ENCODE results near the gene FCHO2. TPM values are rescaled to one million over a fixed set of nuclear protein-coding genes. Genes with fewer than 3 reads are reported as not detected.
"Not testable (repeated sequence)": the region's sequence is repeated elsewhere in the genome, so short reads cannot be mapped to it uniquely, and the experiment has no call there.

Gene FCHO2
- total and polyA plus RNA-seq, 11 donors = 7.0 to 35.3 (median 15.5) TPM

- no peak for DNase-seq
- 88 to 95% (median 94%) methylated on average over 2 of the region's 2 CpGs for WGBS, 4 donors
- Histone ChIP-seq H3K27ac (no peak overlapping the region), H3K36me3 (peaks cover 0 to 59% (median 37%) of the 10 kb centered on the region in 9 donors), H3K9me3 (no peaks in the 10 kb centered on the region), H3K4me1 (peaks cover 0 to 8% (median 0%) of the 10 kb centered on the region in 12 donors), H3K27me3 (no peaks in the 10 kb centered on the region), H3K4me3 (no peak overlapping the region)
- intact Hi-C loops (cut with DNase I) = no loop called here
- TF ChIP-seq POLR2A (IDR thresholded peaks at IDR 0.05) = no peak
- TF ChIP-seq CTCF (IDR thresholded peaks at IDR 0.05) = no peak
- no peak for ATAC-seq
These were observed 63.9 kb downstream of the FCHO2 start for GRCh38 chr5:73019766-73020165.

GRCh38 chr5:73022471-73023169 is 66.8 kb downstream of the FCHO2 start:
- intact Hi-C loops (cut with DNase I) = no loop called here
- WGBS, 4 donors = 70 to 78% (median 74%) methylated on average over 4 of the region's 4 CpGs
- H3K27me3 ChIP-seq = no peaks in the 10 kb centered on the region
- no peak for DNase-seq
- peaks cover 0 to 8% (median 0%) of the 10 kb centered on the region in 12 donors for H3K4me1 ChIP-seq
- ATAC-seq = no peak
- TF ChIP-seq POLR2A (IDR thresholded peaks at IDR 0.05) (no peak), CTCF (IDR thresholded peaks at IDR 0.05) (no peak)
- no peak overlapping the region for H3K4me3 ChIP-seq
- H3K9me3 ChIP-seq = no peaks in the 10 kb centered on the region
- peaks cover 0 to 64% (median 51%) of the 10 kb centered on the region in 9 donors for H3K36me3 ChIP-seq
- no peak overlapping the region for H3K27ac ChIP-seq

DNA sequence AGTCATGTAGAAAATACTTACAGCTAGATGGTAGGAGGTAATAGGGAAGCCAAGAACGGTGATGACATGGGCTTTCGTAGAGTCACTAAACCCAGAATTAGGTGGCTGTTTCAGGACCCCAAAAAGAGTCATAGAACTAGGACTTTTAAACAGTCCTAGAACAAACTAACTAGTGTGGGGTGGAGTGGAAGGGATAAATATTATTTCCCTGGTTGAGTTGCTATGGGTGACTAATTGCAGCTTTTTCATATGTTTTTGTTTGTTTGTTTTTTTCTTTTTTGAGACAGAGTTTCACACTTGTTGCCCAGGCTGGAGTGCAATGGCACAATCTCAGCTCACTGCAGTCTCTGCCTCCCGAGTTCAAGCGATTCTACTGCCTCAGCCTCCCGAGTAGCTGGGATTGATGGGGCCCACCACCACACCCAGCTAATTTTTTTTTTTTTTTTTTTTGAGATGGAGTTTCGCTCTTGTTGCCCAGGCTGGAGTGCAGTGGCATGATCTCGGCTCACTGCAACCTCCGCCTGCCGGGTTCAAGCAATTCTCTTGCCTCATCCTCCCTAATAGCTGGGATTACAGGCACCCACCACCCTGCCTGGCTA is 69.2 kb downstream of the FCHO2 start:
- DNase-seq; intact Hi-C loops (cut with DNase I); H3K4me1 ChIP-seq; H3K9me3 ChIP-seq; H3K27me3 ChIP-seq; ATAC-seq; H3K27ac ChIP-seq; H3K4me3 ChIP-seq: not testable (repeated sequence)
- WGBS, 4 donors = 92 to 98% (median 98%) methylated on average over 9 of the region's 9 CpGs
- H3K36me3 ChIP-seq = peaks cover 0 to 61% (median 34%) of the 10 kb centered on the region in 9 donors

DNA sequence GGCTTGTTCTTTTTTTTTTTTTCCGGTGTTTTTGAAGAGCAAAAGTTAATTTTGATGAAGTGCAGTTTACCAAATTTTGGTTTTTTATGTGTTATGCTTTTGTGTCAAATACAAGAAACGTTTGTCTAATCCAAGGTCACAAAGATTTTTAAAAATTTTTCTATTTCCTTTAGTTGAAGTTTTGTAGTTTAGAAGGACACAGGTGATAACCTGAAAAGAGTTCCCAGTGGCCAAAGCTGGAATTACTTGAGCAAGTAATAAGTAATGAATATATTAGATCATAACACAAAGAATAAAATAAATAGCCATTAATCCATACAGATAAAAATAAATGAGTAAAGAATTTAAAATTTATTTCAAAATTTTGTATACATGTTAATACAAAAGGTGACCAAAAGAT is 71.5 kb downstream of the FCHO2 start:
- Histone ChIP-seq H3K27me3 (no peaks in the 10 kb centered on the region), H3K4me3 (no peak overlapping the region), H3K36me3 (peaks cover 0 to 55% (median 26%) of the 10 kb centered on the region in 9 donors), H3K27ac (no peak overlapping the region), H3K9me3 (no peaks in the 10 kb centered on the region), H3K4me1 (peaks cover 0 to 7% (median 0%) of the 10 kb centered on the region in 12 donors)
- TF ChIP-seq CTCF (IDR thresholded peaks at IDR 0.05) (peak in 2 of 12 donors; percentile 27), POLR2A (IDR thresholded peaks at IDR 0.05) (no peak)
- intact Hi-C loops (cut with DNase I) = no loop called here
- WGBS, 4 donors = 89 to 94% (median 92%) methylated on average over 2 of the region's 2 CpGs
- ATAC-seq (no peak), DNase-seq (no peak)

Measured in heart left ventricle (tissue), 16 donors.